AG09309 (cell line): Measurements from ENCODE around the gene HIC1.

Experiments used
- DNase-seq: peaks from one replicate; pipeline ENCODE4 v3.0.0-alpha.2; 2010; ENCODE audit warnings: low read depth
- H3K4me3 ChIP-seq: 2 replicates; pipeline ENCODE4 v1.5.1; 2011; ENCODE audit warnings: mild to moderate bottlenecking, low read depth, low read length, moderate library complexity; ENCODE audit not compliant: control insufficient read depth
- TF ChIP-seq, protein P1 (sequence below): IDR thresholded peaks from 2 replicates; pipeline ENCODE4 v1.5.1; 2011; ENCODE audit warnings: mild to moderate bottlenecking, low read depth, low read length, inconsistent platforms; ENCODE audit not compliant: insufficient read depth, control insufficient read depth; ENCODE audit errors: missing control alignments

Gene HIC1

DNA sequence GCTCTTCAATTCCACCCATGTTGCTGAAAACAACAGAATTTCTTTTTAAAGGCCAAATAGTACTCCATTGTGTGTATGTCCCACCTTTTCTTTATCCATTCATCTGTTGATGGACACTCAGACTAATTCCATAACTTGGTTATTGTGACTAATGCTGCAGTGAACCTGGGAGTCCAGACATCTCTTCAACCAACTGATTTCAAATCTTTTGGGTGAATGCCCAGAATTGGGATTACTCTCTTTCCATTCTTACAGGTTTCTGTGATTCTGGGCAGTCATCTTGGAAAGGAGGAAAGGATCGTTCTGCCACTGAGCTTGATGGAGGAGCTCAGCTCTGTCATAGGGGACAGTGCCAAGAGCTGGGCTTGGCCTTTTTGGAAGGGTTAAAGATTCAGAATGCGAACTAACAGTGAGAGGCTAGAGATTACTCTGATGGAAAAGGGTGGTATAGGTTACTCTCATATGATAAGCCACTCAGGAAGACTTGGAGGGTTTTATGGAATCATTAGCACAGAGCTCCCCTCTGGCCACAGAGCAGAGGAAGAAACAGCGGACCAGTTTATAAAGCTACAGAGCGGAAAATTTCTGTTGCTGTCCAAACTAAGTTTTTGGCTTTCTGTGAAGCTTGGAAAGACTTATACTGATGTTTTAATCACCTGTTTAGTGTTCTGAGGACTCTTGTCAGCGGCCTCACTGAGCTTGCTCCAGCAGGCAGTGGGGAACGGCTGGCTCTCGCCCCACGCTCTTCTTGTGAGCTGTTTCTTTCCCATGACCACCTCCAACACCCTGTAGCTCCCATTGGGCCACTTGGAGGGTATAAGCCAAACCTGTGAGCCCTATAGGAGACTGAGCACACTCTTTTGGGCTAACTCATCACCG is 48.3 kb downstream of the HIC1 start:
- no peak for DNase-seq
- H3K4me3 ChIP-seq: no peak overlapping the region
- TF ChIP-seq, protein P1, sequence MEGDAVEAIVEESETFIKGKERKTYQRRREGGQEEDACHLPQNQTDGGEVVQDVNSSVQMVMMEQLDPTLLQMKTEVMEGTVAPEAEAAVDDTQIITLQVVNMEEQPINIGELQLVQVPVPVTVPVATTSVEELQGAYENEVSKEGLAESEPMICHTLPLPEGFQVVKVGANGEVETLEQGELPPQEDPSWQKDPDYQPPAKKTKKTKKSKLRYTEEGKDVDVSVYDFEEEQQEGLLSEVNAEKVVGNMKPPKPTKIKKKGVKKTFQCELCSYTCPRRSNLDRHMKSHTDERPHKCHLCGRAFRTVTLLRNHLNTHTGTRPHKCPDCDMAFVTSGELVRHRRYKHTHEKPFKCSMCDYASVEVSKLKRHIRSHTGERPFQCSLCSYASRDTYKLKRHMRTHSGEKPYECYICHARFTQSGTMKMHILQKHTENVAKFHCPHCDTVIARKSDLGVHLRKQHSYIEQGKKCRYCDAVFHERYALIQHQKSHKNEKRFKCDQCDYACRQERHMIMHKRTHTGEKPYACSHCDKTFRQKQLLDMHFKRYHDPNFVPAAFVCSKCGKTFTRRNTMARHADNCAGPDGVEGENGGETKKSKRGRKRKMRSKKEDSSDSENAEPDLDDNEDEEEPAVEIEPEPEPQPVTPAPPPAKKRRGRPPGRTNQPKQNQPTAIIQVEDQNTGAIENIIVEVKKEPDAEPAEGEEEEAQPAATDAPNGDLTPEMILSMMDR: no peak

DNA sequence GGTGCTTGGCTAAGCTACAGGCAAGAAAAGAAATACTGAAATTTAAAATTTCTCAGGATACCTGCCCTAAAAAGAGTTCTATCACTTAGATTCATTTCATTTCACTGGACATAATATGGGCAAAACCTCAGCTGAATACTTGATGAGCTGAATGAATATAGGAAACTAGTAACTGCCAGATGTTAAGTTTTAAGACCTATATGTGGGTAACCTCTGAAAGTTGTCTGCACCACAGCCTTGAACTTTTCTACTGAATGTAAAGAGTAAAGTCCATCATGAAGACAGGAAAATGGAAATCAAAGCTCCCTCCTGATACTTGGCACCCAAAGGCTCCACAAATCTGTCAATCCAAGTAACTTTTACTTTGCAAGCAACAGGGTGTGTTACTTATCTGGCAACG is 50.8 kb downstream of the HIC1 start:
- TF ChIP-seq, protein P1: no peak
- H3K4me3 ChIP-seq: no peak overlapping the region
- DNase-seq: no peak

DNA sequence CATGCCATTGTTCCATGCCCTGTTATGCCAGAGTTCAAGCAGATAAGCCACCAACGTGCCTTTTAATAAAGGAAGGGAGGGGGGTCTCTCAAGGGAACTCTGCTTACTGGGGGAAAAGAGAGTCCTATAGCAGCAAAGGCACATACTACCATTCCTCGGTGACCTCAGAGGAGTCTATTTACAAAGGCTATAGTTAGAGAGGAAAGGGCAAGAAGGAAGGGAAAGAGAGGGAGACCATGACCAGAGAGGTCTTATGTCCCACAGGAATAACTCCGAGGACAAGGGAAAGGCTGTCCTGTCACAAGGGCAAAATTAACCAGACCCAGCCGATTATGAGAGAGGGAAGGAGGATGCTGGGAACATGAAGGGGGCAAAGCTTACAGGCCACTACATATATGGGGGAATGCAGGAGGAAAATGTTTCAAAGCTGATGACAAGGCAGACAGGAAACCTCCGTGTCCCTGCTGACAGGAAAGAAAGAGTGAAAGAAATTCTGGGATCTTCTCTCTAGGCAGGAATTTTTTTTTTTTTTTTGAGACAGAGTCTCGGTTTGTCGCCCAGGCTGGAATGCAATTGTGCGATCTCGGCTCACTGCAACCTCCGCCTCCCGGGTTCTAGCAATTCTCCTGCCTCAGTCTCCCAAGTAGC is 51.5 kb downstream of the HIC1 start:
- DNase-seq: no peak
- H3K4me3 ChIP-seq: no peak overlapping the region
- TF ChIP-seq, protein P1: no peak

DNA sequence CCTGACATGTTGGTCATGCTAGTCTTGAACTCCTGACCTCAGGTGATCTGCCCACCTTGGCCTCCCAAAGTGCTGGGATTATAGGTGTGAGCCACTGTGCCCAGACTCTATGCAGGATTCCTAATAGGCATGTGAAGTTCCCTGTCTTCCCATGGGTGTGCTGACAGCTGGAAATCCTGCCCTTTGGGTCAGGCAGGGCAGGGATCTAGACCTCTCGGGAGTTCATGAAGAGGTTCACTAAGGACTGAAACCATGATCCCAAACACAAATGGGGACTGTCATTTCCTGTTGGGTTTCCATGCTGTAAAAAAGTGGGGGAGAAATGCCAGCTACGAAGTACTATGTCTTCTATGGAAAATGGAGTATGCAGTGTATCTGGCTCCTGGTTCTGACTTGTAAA is 52.1 kb downstream of the HIC1 start:
- DNase-seq: no peak
- no peak overlapping the region for H3K4me3 ChIP-seq
- TF ChIP-seq, protein P1: no peak

DNA sequence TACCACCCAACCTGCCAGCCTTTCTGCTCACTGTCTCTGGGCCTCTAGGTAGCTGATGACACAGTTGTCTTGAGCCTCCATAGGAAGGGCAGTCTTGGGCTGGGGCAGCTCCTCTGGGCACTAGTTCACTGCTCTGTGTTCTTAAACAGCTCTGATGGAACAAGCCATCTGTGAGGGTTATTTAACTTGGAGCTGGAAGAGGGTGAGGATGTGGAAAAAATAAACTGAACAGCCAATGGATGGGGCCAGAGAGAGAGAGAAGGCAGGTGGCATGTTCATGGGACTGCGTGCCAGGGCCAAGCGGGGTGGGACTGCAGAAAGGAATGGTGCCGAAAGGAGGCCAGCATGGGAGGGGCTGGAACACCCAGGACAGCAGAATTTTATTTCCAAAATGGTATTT is 52.6 kb downstream of the HIC1 start:
- TF ChIP-seq, protein P1: no peak
- H3K4me3 ChIP-seq: no peak overlapping the region
- no peak for DNase-seq

DNA sequence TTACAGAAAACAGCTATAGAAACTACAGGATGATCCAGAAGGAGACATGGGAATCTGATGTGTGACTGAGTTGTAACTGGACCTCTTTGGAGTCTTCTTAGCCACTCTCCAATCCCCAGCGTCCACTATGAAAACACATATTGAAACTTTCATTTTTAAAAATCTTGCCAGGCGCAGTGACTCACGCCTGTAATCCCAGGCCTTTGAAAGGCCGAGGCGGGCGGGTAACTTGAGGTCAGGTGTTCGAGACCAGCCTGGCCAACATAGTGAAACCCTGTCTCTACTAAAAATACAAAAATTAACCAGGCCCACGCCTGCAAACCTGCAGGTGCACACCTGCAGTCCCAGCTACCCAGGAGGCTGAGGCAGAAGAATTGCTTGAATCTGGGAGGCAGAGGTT is 53.3 kb downstream of the HIC1 start:
- no peak for DNase-seq
- H3K4me3 ChIP-seq: no peak overlapping the region
- TF ChIP-seq, protein P1: no peak

DNA sequence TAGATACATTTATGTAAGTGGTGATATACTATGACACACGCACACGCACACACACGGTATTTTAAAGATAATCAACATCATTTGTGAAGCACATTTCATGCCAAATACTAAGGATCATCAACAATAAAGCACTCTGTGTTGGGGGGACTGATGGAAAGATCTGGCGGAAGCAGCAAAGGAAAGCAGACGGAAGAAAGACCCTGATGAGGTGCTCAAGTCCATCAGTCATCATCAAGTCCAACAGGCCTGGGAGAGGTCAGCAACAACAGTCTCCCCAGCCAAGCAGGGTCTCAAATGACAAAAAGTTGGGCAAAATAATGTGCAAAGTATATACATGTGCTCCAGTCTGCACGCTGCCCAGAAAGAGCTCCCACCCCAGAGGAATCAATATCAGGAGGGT is 55.5 kb downstream of the HIC1 start:
- TF ChIP-seq, protein P1: no peak
- no peak overlapping the region for H3K4me3 ChIP-seq
- no peak for DNase-seq
